ENCODE measurements around the gene SUGCT.

SUGCT gene

DNA sequence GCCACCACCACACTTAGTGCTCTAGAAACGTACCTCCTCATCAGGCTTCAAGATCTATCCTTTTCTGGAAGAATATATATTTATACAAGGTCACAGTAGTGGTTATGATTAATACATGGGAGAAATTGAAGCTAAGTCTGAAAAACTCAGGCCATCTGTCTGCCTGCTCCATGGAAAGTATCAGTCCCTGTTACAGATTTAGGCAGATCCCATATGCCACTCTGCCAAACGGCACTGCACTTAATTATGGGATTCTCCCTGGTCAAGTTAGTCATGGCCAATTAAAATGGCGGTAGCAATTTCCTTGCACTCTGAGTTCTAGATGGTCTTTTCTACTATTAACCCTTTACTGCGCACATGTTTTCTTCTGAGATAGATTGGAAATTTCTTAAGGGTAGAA is 740.0 kb downstream of the SUGCT start:
- H3K4me3 ChIP-seq (ENCODE audit: low read length, poor library complexity, severe bottlenecking), result no peak overlapping the region
- TF ChIP-seq, protein P1, sequence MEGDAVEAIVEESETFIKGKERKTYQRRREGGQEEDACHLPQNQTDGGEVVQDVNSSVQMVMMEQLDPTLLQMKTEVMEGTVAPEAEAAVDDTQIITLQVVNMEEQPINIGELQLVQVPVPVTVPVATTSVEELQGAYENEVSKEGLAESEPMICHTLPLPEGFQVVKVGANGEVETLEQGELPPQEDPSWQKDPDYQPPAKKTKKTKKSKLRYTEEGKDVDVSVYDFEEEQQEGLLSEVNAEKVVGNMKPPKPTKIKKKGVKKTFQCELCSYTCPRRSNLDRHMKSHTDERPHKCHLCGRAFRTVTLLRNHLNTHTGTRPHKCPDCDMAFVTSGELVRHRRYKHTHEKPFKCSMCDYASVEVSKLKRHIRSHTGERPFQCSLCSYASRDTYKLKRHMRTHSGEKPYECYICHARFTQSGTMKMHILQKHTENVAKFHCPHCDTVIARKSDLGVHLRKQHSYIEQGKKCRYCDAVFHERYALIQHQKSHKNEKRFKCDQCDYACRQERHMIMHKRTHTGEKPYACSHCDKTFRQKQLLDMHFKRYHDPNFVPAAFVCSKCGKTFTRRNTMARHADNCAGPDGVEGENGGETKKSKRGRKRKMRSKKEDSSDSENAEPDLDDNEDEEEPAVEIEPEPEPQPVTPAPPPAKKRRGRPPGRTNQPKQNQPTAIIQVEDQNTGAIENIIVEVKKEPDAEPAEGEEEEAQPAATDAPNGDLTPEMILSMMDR (conservative IDR thresholded peaks at IDR 0.05; ENCODE audit: low read length), result no peak
- no peak for TF ChIP-seq EZH2phosphoT487 (IDR thresholded peaks at IDR 0.05; ENCODE audit: borderline replicate concordance)
- H3K9ac ChIP-seq (ENCODE audit: low read depth, low read length, poor library complexity, severe bottlenecking), result no peak overlapping the region
- H4K20me1 ChIP-seq (ENCODE audit: insufficient read depth, low read length, poor library complexity, severe bottlenecking), result no peaks in the 10 kb centered on the region
- no peaks in the 10 kb centered on the region for H3K4me1 ChIP-seq (ENCODE audit: insufficient read depth, low read length, poor library complexity, severe bottlenecking)
- no peaks in the 10 kb centered on the region for H3K27me3 ChIP-seq (ENCODE audit: insufficient read depth, low read length, poor library complexity, severe bottlenecking)
- no peaks in the 10 kb centered on the region for H3K36me3 ChIP-seq (ENCODE audit: insufficient read depth, low read length)
- no peak overlapping the region for H2AFZ ChIP-seq (ENCODE audit: low read length)
- no peak overlapping the region for H3K4me2 ChIP-seq (ENCODE audit: low read depth, low read length, poor library complexity, severe bottlenecking)
- no peaks in the 10 kb centered on the region for H3F3A ChIP-seq (ENCODE audit: low read depth)
- H3K9me3 ChIP-seq (ENCODE audit: insufficient read depth, low read depth, low read length), result 0 out of 2 replicates have a peak, but pooled peaks cover 3% of the 10 kb centered on the region
- H3K79me2 ChIP-seq (ENCODE audit: insufficient read depth, low read length), result no peaks in the 10 kb centered on the region
- no peaks in the 10 kb centered on the region for H3K9me2 ChIP-seq (replicated peaks; ENCODE audit: low read depth, low read length)

DNA sequence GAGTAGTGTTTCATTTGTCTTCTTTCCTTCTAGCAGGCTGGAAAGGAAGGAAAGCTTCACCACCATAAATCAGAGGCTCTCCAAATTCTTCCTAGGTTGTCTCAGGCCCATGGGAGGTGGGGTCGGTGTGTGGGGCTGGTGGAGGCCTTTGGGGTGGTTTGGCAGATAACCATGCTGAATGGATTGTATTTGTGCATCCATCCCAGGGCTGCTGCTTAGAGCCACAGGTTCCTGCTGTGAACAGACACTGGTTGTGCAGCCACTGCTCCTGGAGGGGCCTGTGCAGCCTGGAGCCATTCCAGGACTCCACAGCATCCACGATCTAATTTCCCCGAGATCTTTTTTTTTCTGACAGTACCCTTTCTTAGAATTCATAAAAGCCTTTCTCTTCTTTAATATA is 741.8 kb downstream of the SUGCT start:
- H3K9ac ChIP-seq (ENCODE audit: low read depth, low read length, poor library complexity, severe bottlenecking), result no peak overlapping the region
- no peaks in the 10 kb centered on the region for H3K27me3 ChIP-seq (ENCODE audit: insufficient read depth, low read length, poor library complexity, severe bottlenecking)
- no peaks in the 10 kb centered on the region for H3K9me2 ChIP-seq (replicated peaks; ENCODE audit: low read depth, low read length)
- no peak overlapping the region for H3K4me2 ChIP-seq (ENCODE audit: low read depth, low read length, poor library complexity, severe bottlenecking)
- no peaks in the 10 kb centered on the region for H3F3A ChIP-seq (ENCODE audit: low read depth)
- H3K36me3 ChIP-seq (ENCODE audit: insufficient read depth, low read length), result no peaks in the 10 kb centered on the region
- 0 out of 2 replicates have a peak, but pooled peaks cover 3% of the 10 kb centered on the region for H3K9me3 ChIP-seq (ENCODE audit: insufficient read depth, low read depth, low read length)
- no peak overlapping the region for H3K4me3 ChIP-seq (ENCODE audit: low read length, poor library complexity, severe bottlenecking)
- H3K79me2 ChIP-seq (ENCODE audit: insufficient read depth, low read length), result no peaks in the 10 kb centered on the region
- H4K20me1 ChIP-seq (ENCODE audit: insufficient read depth, low read length, poor library complexity, severe bottlenecking), result no peaks in the 10 kb centered on the region
- no peak overlapping the region for H2AFZ ChIP-seq (ENCODE audit: low read length)
- no peaks in the 10 kb centered on the region for H3K4me1 ChIP-seq (ENCODE audit: insufficient read depth, low read length, poor library complexity, severe bottlenecking)
- TF ChIP-seq, protein P1 (conservative IDR thresholded peaks at IDR 0.05; ENCODE audit: low read length), result no peak
- no peak for TF ChIP-seq EZH2phosphoT487 (IDR thresholded peaks at IDR 0.05; ENCODE audit: borderline replicate concordance)

DNA sequence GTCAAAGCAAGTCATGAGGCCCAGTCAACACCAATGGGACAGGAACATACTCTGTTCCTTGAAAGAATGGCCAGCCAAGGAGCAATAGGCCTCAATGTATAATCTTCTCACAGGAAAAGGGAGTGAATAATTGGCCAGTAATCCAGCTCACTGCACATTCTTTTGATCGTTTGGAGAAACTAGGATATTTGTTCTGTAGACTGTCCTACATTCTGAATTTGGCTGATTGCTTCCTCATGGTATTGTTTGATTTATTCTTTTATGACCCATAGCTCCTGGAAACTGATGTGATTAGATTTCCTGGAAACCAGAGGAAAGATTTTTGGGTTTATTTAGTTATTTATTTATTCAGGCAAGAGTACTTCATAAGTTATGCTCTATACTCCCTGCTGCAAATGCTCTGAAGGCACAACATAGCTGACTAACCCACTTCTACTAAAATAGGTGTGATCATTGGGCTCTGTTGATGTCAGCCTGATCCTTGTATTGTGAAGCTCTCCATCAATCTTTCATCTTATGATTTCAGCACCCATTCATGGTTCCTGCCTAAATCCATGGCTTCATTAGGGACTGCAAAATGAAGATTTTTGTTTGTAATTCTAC is 745.2 kb downstream of the SUGCT start:
- Histone ChIP-seq H3K4me2 (ENCODE audit: low read depth, low read length, poor library complexity, severe bottlenecking) (no peak overlapping the region), H3K27me3 (ENCODE audit: insufficient read depth, low read length, poor library complexity, severe bottlenecking) (no peaks in the 10 kb centered on the region), H3K9me3 (ENCODE audit: insufficient read depth, low read depth, low read length) (0 out of 2 replicates have a peak, but pooled peaks cover 3% of the 10 kb centered on the region), H3K9me2 (replicated peaks; ENCODE audit: low read depth, low read length) (no peaks in the 10 kb centered on the region), H3K4me1 (ENCODE audit: insufficient read depth, low read length, poor library complexity, severe bottlenecking) (no peaks in the 10 kb centered on the region), H3K4me3 (ENCODE audit: low read length, poor library complexity, severe bottlenecking) (no peak overlapping the region), H4K20me1 (ENCODE audit: insufficient read depth, low read length, poor library complexity, severe bottlenecking) (no peaks in the 10 kb centered on the region), H2AFZ (ENCODE audit: low read length) (no peak overlapping the region), H3K9ac (ENCODE audit: low read depth, low read length, poor library complexity, severe bottlenecking) (no peak overlapping the region), H3F3A (ENCODE audit: low read depth) (no peaks in the 10 kb centered on the region), H3K36me3 (ENCODE audit: insufficient read depth, low read length) (no peaks in the 10 kb centered on the region), H3K79me2 (ENCODE audit: insufficient read depth, low read length) (no peaks in the 10 kb centered on the region)
- TF ChIP-seq, protein P1 (conservative IDR thresholded peaks at IDR 0.05; ENCODE audit: low read length), result no peak
